ENCODE data around the gene TCF12.
"Not testable (repeated sequence)": the region's sequence is repeated elsewhere in the genome, so short reads cannot be mapped to it uniquely, and the experiment has no call there.

Gene TCF12

DNA sequence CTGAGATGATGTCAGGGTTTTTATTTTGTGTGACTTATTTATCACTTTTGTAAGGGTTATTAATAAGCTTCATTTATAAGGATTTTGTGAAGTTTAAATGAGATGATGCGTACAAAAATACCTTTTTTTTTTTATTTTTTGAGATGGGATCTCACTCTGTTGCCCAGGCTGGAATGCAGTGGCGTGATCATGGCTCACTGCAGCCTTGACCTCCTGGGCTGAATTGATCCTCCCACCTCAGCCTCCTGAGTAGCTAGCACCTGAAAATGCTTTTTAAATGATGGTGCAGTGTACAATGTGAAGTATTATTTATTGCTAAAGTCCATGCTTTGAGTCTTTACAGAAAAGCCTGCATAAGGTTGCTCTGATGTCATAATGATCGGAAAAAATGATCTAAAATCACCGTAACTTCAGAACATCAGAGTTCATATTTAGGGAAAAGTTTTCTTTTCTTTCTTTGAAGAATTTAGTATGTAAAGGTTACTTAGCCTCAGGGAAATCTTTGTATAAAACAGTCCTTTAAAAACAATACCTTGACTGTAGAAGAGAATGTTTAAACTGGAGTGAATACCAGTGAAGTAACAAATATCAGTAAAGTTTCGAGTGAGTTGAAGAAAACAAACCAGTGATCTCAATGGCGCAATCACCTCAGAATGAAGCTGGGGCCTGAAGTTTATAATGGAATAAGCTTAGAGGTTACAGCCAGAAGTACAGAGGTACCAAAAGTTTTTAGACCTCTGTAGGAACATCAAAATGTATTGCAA, 29.7 kb downstream of the TCF12 start:
- no peak for TF ChIP-seq CTCF (IDR thresholded peaks at IDR 0.05; ENCODE audit: borderline replicate concordance, control extremely low read depth, extremely low read depth, insufficient read depth, missing control alignments)
- no peak for DNase-seq (ENCODE audit: low spot score)
- in situ Hi-C loops (cut with MboI; ENCODE audit: low sequenced_read_pairs, unreplicated experiment): no loop called here

DNA sequence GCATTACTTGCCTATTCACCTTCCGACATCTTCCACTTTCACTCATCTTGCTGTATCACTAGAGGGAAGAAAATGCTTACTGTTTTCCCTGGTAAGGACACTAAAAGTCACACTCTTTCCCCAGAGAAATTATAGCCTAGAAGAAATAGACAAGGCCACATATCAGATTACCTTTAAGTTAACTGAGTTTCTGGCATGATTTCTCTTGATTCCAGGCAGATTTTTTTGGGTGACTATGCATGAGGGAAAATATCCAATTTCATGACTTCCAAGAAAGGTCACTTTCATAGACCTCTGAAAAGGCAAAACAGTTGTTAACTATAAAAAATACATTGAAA, 30.3 kb downstream of the TCF12 start:
- no peak for TF ChIP-seq CTCF (IDR thresholded peaks at IDR 0.05; ENCODE audit: borderline replicate concordance, control extremely low read depth, extremely low read depth, insufficient read depth, missing control alignments)
- in situ Hi-C loops (cut with MboI; ENCODE audit: low sequenced_read_pairs, unreplicated experiment): no loop called here
- DNase-seq (ENCODE audit: low spot score): no peak

DNA sequence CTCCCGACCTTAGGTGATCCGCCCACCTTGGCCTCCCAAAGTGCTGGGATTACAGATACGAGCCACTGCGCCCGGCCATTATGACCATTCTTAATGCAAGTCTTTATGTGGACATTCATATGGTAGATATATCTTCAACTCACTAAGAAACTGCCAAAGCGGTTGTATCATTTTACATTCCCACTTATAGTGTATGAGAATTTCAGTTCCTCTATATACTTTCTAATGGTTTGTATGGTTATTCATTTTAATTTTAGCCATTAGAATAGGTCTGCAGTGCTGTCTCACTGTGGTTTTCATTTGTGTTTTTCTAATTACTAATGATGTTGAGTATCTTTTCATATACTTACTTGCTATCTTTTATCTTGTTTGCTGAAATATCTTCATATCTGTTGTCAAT, 32.5 kb downstream of the TCF12 start:
- in situ Hi-C loops (cut with MboI; ENCODE audit: low sequenced_read_pairs, unreplicated experiment): no loop called here
- no peak for DNase-seq (ENCODE audit: low spot score)
- no peak for TF ChIP-seq CTCF (IDR thresholded peaks at IDR 0.05; ENCODE audit: borderline replicate concordance, control extremely low read depth, extremely low read depth, insufficient read depth, missing control alignments)

- in situ Hi-C loops (cut with MboI; ENCODE audit: low sequenced_read_pairs, unreplicated experiment): no loop called here
- no peak for TF ChIP-seq CTCF (IDR thresholded peaks at IDR 0.05; ENCODE audit: borderline replicate concordance, control extremely low read depth, extremely low read depth, insufficient read depth, missing control alignments)
- no peak for DNase-seq (ENCODE audit: low spot score)
These were observed 35.3 kb downstream of the TCF12 start for GRCh38 chr15:56953790-56954189.

GRCh38 chr15:56955011-56955410, 36.6 kb downstream of the TCF12 start:
- DNase-seq (ENCODE audit: low spot score); in situ Hi-C loops (cut with MboI; ENCODE audit: low sequenced_read_pairs, unreplicated experiment): not testable (repeated sequence)

- in situ Hi-C loops (cut with MboI; ENCODE audit: low sequenced_read_pairs, unreplicated experiment): no loop called here
- no peak for DNase-seq (ENCODE audit: low spot score)
- TF ChIP-seq CTCF (IDR thresholded peaks at IDR 0.05; ENCODE audit: borderline replicate concordance, control extremely low read depth, extremely low read depth, insufficient read depth, missing control alignments): no peak
These were observed 38.1 kb downstream of the TCF12 start for GRCh38 chr15:56956538-56956937.

DNA sequence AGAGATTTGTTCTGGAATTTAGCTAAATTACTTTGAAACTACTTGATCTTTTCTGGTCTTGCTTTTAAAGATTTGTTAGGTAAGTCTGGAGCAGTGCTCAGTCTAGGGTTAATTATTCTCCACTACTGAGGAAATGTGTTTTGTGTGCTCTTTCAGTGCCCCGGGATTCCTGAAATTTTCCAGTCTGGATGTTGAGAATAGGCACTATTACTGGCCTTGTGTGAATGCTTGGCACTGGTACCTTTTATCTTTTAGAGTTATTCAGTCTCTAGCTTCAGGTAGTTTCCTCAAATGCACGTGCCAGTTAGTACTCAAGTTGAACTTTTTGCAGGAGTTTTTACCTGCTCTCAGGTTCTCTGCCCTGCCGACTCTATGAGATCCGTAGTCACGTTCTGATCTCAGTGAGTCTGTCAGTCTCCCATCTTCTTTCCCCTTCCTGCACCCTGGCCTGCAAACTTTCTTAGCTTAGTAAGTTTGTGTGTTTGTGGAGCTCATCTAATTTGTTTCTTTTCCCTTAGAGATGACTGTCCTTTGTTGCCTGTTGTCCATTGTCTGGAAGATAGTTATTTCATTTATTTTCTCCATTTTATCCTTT, 39.5 kb downstream of the TCF12 start:
- no peak for TF ChIP-seq CTCF (IDR thresholded peaks at IDR 0.05; ENCODE audit: borderline replicate concordance, control extremely low read depth, extremely low read depth, insufficient read depth, missing control alignments)
- in situ Hi-C loops (cut with MboI; ENCODE audit: low sequenced_read_pairs, unreplicated experiment): no loop called here
- no peak for DNase-seq (ENCODE audit: low spot score)
